OCI-LY1 (cell line): ENCODE measurements around the gene TTLL5.

ENCODE experiments used
- H2AFZ ChIP-seq: fragments of 200-600 bp; sonication (generic), shearing (Covaris generic); 2 replicates; pipeline ENCODE4 v1.6.0; 2014; ENCODE audit warnings: antibody characterized with exemption, mild to moderate bottlenecking, low read length
- H3F3A ChIP-seq: fragments of 200-600 bp; sonication (generic), shearing (Covaris generic); 2 replicates; pipeline ENCODE4 v1.6.0; 2014; ENCODE audit warnings: mild to moderate bottlenecking, antibody characterized with exemption, low read length, moderate library complexity; ENCODE audit not compliant: insufficient read depth
- H3K27ac ChIP-seq: fragments of 200-600 bp; sonication (generic); 2 replicates; pipeline ENCODE4 v1.5.1; 2014; ENCODE audit warnings: low read length, mixed run types, mild to moderate bottlenecking, low read depth; ENCODE audit not compliant: poor library complexity, severe bottlenecking
- H3K27me3 ChIP-seq: fragments of 200-600 bp; sonication (generic); 2 replicates; pipeline ENCODE4 v1.6.0; 2014; ENCODE audit warnings: antibody characterized with exemption, mild to moderate bottlenecking, low read length, moderate library complexity; ENCODE audit not compliant: insufficient read depth
- H3K36me3 ChIP-seq: fragments of 200-600 bp; sonication (generic); 2 replicates; pipeline ENCODE4 v1.6.1; 2014; ENCODE audit warnings: mild to moderate bottlenecking, antibody characterized with exemption, low read length, moderate library complexity, mixed read lengths; ENCODE audit not compliant: insufficient read depth
- H3K4me1 ChIP-seq: fragments of 200-600 bp; sonication (generic); 2 replicates; pipeline ENCODE4 v1.5.1; 2014; ENCODE audit warnings: mild to moderate bottlenecking, low read length, moderate library complexity; ENCODE audit not compliant: insufficient read depth, severe bottlenecking
- H3K4me2 ChIP-seq: fragments of 200-600 bp; sonication (generic), shearing (Covaris generic); 2 replicates; pipeline ENCODE4 v1.6.1; 2014; ENCODE audit warnings: low read length
- H3K4me3 ChIP-seq: fragments of 200-600 bp; sonication (generic); 2 replicates; pipeline ENCODE4 v1.5.1; 2014; ENCODE audit warnings: low read length, low read depth, mild to moderate bottlenecking, mixed read lengths; ENCODE audit not compliant: poor library complexity, severe bottlenecking
- H3K79me2 ChIP-seq: fragments of 200-600 bp; shearing (Covaris generic); 2 replicates; pipeline ENCODE4 v1.6.1; 2016; ENCODE audit warnings: mixed run types, low read length, mixed read lengths; ENCODE audit not compliant: insufficient read depth
- H3K9ac ChIP-seq: fragments of 200-600 bp; sonication (generic), shearing (Covaris generic); 2 replicates; pipeline ENCODE4 v1.6.1; 2014; ENCODE audit warnings: mild to moderate bottlenecking, low read length, mixed read lengths
- H3K9me2 ChIP-seq: fragments of 200-600 bp; sonication (generic), shearing (Covaris generic); 2 replicates; pipeline ENCODE4 v1.6.1; 2014; ENCODE audit warnings: low read depth, mild to moderate bottlenecking, low read length, mixed read lengths
- H3K9me3 ChIP-seq: fragments of 200-600 bp; shearing (Covaris generic); 2 replicates; pipeline ENCODE4 v1.6.1; 2014; ENCODE audit warnings: low read length, mixed read lengths
- H4K20me1 ChIP-seq: fragments of 200-600 bp; sonication (generic), shearing (Covaris generic); 2 replicates; pipeline ENCODE4 v1.6.0; 2016; ENCODE audit warnings: mild to moderate bottlenecking, low read length; ENCODE audit not compliant: insufficient read depth
- EZH2 ChIP-seq: fragments of 200-600 bp; sonication (generic), shearing (Covaris generic); IDR thresholded peaks from 2 replicates; pipeline ENCODE4 v1.8.0; 2017; ENCODE audit warnings: borderline replicate concordance, mixed run types, mild to moderate bottlenecking, antibody characterized with exemption, low read length, moderate library complexity, mixed read lengths
- TF ChIP-seq, protein P1 (sequence below): fragments of 200-600 bp; sonication (generic), shearing (Covaris generic); IDR thresholded peaks from 2 replicates; pipeline ENCODE4 v1.5.1; 2017; ENCODE audit warnings: mild to moderate bottlenecking, antibody characterized with exemption, low read length, moderate library complexity, mixed read lengths

Gene TTLL5

DNA sequence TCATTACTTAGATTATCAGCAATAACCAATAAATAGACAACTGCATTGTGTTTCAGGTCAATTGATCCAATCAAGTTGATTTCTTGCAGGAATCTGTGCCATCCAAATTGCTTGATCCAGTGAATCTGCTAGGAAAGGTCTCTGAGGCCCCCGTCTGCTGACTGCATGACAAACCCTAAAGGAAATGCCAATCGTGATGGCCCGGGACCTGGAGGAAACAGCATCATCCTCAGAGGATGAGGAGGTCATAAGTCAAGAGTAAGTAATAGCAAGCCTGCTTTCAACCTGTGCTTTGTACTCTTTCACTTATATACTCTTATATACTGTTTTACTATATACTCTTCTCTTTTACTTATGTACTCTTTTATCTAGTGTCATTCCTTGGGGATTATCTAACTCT, 1.9 kb downstream of the TTLL5 start:
- H3K9me3 ChIP-seq, result no peaks in the 10 kb centered on the region
- peaks cover 7% of the 10 kb centered on the region for H3K79me2 ChIP-seq
- H3K4me3 ChIP-seq, result no peak overlapping the region
- H3K27ac ChIP-seq, result no peak overlapping the region
- no peaks in the 10 kb centered on the region for H3K9me2 ChIP-seq
- H4K20me1 ChIP-seq, result no peaks in the 10 kb centered on the region
- H3F3A ChIP-seq, result no peaks in the 10 kb centered on the region
- no peak overlapping the region for H3K4me2 ChIP-seq
- H3K9ac ChIP-seq, result no peak overlapping the region
- TF ChIP-seq EZH2, result no peak
- TF ChIP-seq, protein P1, sequence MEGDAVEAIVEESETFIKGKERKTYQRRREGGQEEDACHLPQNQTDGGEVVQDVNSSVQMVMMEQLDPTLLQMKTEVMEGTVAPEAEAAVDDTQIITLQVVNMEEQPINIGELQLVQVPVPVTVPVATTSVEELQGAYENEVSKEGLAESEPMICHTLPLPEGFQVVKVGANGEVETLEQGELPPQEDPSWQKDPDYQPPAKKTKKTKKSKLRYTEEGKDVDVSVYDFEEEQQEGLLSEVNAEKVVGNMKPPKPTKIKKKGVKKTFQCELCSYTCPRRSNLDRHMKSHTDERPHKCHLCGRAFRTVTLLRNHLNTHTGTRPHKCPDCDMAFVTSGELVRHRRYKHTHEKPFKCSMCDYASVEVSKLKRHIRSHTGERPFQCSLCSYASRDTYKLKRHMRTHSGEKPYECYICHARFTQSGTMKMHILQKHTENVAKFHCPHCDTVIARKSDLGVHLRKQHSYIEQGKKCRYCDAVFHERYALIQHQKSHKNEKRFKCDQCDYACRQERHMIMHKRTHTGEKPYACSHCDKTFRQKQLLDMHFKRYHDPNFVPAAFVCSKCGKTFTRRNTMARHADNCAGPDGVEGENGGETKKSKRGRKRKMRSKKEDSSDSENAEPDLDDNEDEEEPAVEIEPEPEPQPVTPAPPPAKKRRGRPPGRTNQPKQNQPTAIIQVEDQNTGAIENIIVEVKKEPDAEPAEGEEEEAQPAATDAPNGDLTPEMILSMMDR, result no peak
- peaks cover 9% of the 10 kb centered on the region; the same call in 1 of the 2 replicates for H3K36me3 ChIP-seq
- H2AFZ ChIP-seq, result no peak overlapping the region
- H3K4me1 ChIP-seq, result peaks cover 33% of the 10 kb centered on the region
- no peaks in the 10 kb centered on the region for H3K27me3 ChIP-seq

DNA sequence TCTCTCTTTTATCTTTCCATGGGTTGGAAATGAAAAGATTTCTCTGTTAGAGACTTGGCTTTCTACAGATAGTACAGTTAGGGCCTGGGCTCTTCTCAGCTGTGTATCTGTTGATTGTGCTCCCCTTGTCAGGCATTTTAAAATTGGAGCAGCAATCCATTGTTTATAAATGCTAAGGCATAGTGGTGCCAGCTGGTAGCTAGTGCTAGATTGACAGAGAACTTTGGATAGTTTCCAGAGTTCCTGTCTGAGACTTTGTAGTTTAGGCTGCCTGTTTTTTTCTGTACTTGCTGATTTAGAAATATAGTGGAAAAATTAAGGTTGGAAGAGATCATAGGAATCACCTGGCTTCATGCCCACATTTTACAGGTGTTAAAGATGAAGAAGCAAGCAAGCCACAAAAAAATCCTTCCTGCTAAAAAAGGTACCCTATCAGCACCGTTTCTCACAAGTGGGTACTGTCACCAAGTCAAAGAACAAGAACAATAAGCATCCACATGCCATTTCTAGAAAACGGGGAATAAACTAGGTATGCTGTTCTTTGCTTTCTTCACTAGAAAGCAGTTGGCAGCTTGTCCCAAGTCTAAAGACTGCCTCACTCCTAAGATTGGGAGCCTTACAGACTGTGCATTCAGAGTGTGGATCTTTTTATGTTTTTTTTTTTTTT, 6.2 kb downstream of the TTLL5 start:
- no peak overlapping the region for H3K9ac ChIP-seq
- no peak overlapping the region for H3K27ac ChIP-seq
- H3K4me2 ChIP-seq, result no peak overlapping the region
- H3K4me3 ChIP-seq, result no peak overlapping the region
- no peaks in the 10 kb centered on the region for H4K20me1 ChIP-seq
- H3K27me3 ChIP-seq, result no peaks in the 10 kb centered on the region
- H3K36me3 ChIP-seq, result peaks cover 33% of the 10 kb centered on the region
- no peaks in the 10 kb centered on the region for H3K79me2 ChIP-seq
- H3K9me3 ChIP-seq, result no peaks in the 10 kb centered on the region
- peaks cover 5% of the 10 kb centered on the region for H3K4me1 ChIP-seq
- TF ChIP-seq, protein P1, result no peak
- no peak for TF ChIP-seq EZH2
- H2AFZ ChIP-seq, result no peak overlapping the region
- H3K9me2 ChIP-seq, result no peaks in the 10 kb centered on the region
- no peaks in the 10 kb centered on the region for H3F3A ChIP-seq

DNA sequence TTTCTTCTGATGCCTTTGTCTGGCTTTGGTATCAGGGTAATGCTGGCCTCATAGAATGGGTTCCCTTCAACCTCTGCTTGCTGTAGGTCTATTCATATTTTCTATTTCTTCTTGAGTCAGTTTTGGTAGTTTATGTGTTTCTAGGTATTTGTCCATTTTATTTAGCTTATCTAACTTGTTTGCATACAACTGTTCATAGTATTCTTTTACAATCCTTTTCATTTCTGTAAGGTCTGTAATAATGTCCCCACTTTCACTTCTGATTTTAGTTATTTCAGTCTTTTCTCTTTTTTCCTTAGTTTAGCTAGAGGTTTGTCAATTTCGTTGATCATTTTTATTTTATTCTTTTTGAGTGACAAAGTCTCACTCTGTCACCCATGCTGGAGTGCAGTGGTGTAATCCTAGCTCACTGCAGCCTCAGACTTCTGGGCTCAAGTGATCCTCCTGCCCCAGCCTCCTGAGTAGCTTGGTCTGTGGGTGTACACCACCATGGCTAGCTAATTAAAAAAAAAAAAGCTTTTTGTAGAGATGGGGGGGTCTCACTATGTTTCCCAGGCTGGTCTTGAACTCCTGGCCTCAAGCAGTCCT, 11.7 kb downstream of the TTLL5 start:
- TF ChIP-seq EZH2, result no peak
- TF ChIP-seq, protein P1, result no peak
- Histone ChIP-seq H3K27me3 (no peaks in the 10 kb centered on the region), H3K27ac (no peak overlapping the region), H4K20me1 (no peaks in the 10 kb centered on the region), H3K9me2 (no peaks in the 10 kb centered on the region), H3K4me3 (no peak overlapping the region), H3K9me3 (no peaks in the 10 kb centered on the region), H3K4me2 (no peak overlapping the region), H3K79me2 (no peaks in the 10 kb centered on the region), H2AFZ (no peak overlapping the region), H3K9ac (no peak overlapping the region), H3F3A (no peaks in the 10 kb centered on the region), H3K36me3 (peaks cover 29% of the 10 kb centered on the region), H3K4me1 (no peaks in the 10 kb centered on the region)
